ENCODE measurements around the gene RB1.

The RB1 gene

GRCh38 chr13:48446464-48446863, 142.9 kb downstream of the RB1 start:
- TF ChIP-seq REST (IDR thresholded peaks at IDR 0.05; ENCODE audit: insufficient read depth in 1 of 2, low read depth in 2 of 2, low read length in 2 of 2) (no peak), FOXP2 (optimal IDR thresholded peaks at IDR 0.05; ENCODE audit: borderline replicate concordance, extremely low read depth, extremely low read length, insufficient read depth) (no peak), TAF1 (IDR thresholded peaks at IDR 0.05; ENCODE audit: borderline replicate concordance, insufficient read depth, low read length) (no peak), SIN3A (IDR thresholded peaks at IDR 0.05; ENCODE audit: borderline replicate concordance, insufficient read depth, low read length) (no peak), POLR2AphosphoS5 (IDR thresholded peaks at IDR 0.05; ENCODE audit: low read depth, low read length) (no peak)

- TF ChIP-seq FOXP2 (optimal IDR thresholded peaks at IDR 0.05; ENCODE audit: borderline replicate concordance, extremely low read depth, extremely low read length, insufficient read depth) (no peak), POLR2AphosphoS5 (IDR thresholded peaks at IDR 0.05; ENCODE audit: low read depth, low read length) (no peak), REST (IDR thresholded peaks at IDR 0.05; ENCODE audit: insufficient read depth in 1 of 2, low read depth in 2 of 2, low read length in 2 of 2) (no peak), TAF1 (IDR thresholded peaks at IDR 0.05; ENCODE audit: borderline replicate concordance, insufficient read depth, low read length) (no peak), SIN3A (IDR thresholded peaks at IDR 0.05; ENCODE audit: borderline replicate concordance, insufficient read depth, low read length) (no peak)
These were observed 144.9 kb downstream of the RB1 start for GRCh38 chr13:48448285-48448958.

GRCh38 chr13:48448959-48449614, 145.5 kb downstream of the RB1 start:
- TF ChIP-seq FOXP2 (optimal IDR thresholded peaks at IDR 0.05; ENCODE audit: borderline replicate concordance, extremely low read depth, extremely low read length, insufficient read depth) (no peak), POLR2AphosphoS5 (IDR thresholded peaks at IDR 0.05; ENCODE audit: low read depth, low read length) (no peak), TAF1 (IDR thresholded peaks at IDR 0.05; ENCODE audit: borderline replicate concordance, insufficient read depth, low read length) (no peak), REST (IDR thresholded peaks at IDR 0.05; ENCODE audit: insufficient read depth in 1 of 2, low read depth in 2 of 2, low read length in 2 of 2) (no peak), SIN3A (IDR thresholded peaks at IDR 0.05; ENCODE audit: borderline replicate concordance, insufficient read depth, low read length) (no peak)

DNA sequence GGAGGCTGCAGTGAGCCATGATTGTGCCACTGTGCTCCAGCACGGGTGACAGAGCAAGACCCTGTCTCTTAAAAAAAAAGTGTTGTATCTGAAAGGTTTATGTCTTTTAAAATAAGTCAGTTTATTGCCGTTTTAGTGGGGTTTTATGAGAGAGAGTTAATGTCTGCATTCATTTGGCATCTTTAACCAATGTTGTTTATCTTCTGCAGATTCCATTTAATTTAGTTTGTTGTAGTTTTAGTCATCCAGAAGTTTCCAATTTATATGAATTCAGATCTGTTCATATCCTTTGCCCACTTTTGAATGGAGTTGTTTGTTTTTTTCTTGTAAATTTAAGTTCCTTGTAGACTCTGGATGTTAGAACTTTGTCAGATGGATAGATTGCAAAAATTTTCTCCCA, 146.1 kb downstream of the RB1 start:
- TF ChIP-seq POLR2AphosphoS5 (IDR thresholded peaks at IDR 0.05; ENCODE audit: low read depth, low read length) (no peak), TAF1 (IDR thresholded peaks at IDR 0.05; ENCODE audit: borderline replicate concordance, insufficient read depth, low read length) (no peak), REST (IDR thresholded peaks at IDR 0.05; ENCODE audit: insufficient read depth in 1 of 2, low read depth in 2 of 2, low read length in 2 of 2) (no peak), FOXP2 (optimal IDR thresholded peaks at IDR 0.05; ENCODE audit: borderline replicate concordance, extremely low read depth, extremely low read length, insufficient read depth) (no peak), SIN3A (IDR thresholded peaks at IDR 0.05; ENCODE audit: borderline replicate concordance, insufficient read depth, low read length) (no peak)

Data from PFSK-1 (cell line).